Spleen (tissue), 7 donors: Measurements from ENCODE around the gene NTNG1.

Experiments used
- CTCF ChIP-seq, 11 experiments: fragments of 200-600 bp in 7 of 11; fragments of 450-650 bp in 4 of 11; sonication (generic) in 4 of 11; IDR thresholded peaks in 8 of 11; conservative IDR thresholded peaks in 3 of 11; 1 replicate in 7 of 11; 2 replicates in 4 of 11; pipeline versions ENCODE4 v1.4.0 to v1.8.0; 2016 to 2021; ENCODE audit warnings: antibody characterized with exemption in 11 of 11, inconsistent platforms in 4 of 11, mild to moderate bottlenecking in 1 of 11
- POLR2A ChIP-seq, 3 donors: fragments of 450-650 bp; IDR thresholded peaks; one replicate each; pipeline ENCODE4 v1.5.1; 2017; ENCODE audit warnings: antibody characterized with exemption in 3 of 3, mild to moderate bottlenecking in 1 of 3
- donor health status: DM: no; HTN: no; CAD: no; lungs with moderate emphysema.
- donor health status: DM: no; HTN: no; CAD: no.
- donor health status: DM: no; HTN: no; CAD: no.

- no peak for TF ChIP-seq POLR2A (IDR thresholded peaks at IDR 0.05)
- TF ChIP-seq CTCF (IDR thresholded peaks at IDR 0.05 in 8 of 11, conservative IDR thresholded peaks at IDR 0.05 in 3 of 11), result no peak
Observed at GRCh38 chr1:107407011-107407410, 266.2 kb downstream of the NTNG1 start.
